HPDE6-E6E7 (cell line): Measurements from ENCODE around the gene PDE4B.
"Not testable (repeated sequence)": the region's sequence is repeated elsewhere in the genome, so short reads cannot be mapped to it uniquely, and the experiment has no call there.

Source experiments
- DNase-seq: peaks from one replicate; pipeline ENCODE4 v3.0.0; 2011; ENCODE audit warnings: missing footprints; ENCODE audit errors: extremely low spot score

Gene PDE4B

GRCh38 chr1:66311092-66311491 lies 518.4 kb downstream of the PDE4B start:
- DNase-seq: no peak

- DNase-seq: no peak
These were observed 518.9 kb downstream of the PDE4B start for GRCh38 chr1:66311628-66312027.

- no peak for DNase-seq
These were observed 519.7 kb downstream of the PDE4B start for GRCh38 chr1:66312271-66312990.

GRCh38 chr1:66313429-66313828 lies 520.7 kb downstream of the PDE4B start:
- no peak for DNase-seq

GRCh38 chr1:66315671-66316070 lies 523.0 kb downstream of the PDE4B start:
- DNase-seq: peak; percentile 88

- DNase-seq: no peak
These were observed 524.0 kb downstream of the PDE4B start for GRCh38 chr1:66316464-66317247.

GRCh38 chr1:66317248-66317515 lies 524.5 kb downstream of the PDE4B start:
- DNase-seq: no peak

GRCh38 chr1:66320231-66320630 lies 527.5 kb downstream of the PDE4B start:
- DNase-seq: no peak

- DNase-seq: not testable (repeated sequence)
These were observed 529.8 kb downstream of the PDE4B start for GRCh38 chr1:66322462-66322861.

GRCh38 chr1:66323958-66324625 lies 531.4 kb downstream of the PDE4B start:
- no peak for DNase-seq

- no peak for DNase-seq
These were observed 533.1 kb downstream of the PDE4B start for GRCh38 chr1:66325594-66326380.

GRCh38 chr1:66326867-66327266 lies 534.2 kb downstream of the PDE4B start:
- DNase-seq: no peak

GRCh38 chr1:66327588-66327987 lies 534.9 kb downstream of the PDE4B start:
- DNase-seq: no peak

GRCh38 chr1:66328896-66329295 lies 536.2 kb downstream of the PDE4B start:
- DNase-seq: no peak

- DNase-seq: no peak
These were observed 538.0 kb downstream of the PDE4B start for GRCh38 chr1:66330722-66331141.

- DNase-seq: peak; percentile 32
These were observed 539.2 kb downstream of the PDE4B start for GRCh38 chr1:66331658-66332547.

- DNase-seq: no peak
These were observed 539.8 kb downstream of the PDE4B start for GRCh38 chr1:66332548-66332901.

GRCh38 chr1:66333466-66334199 lies 540.9 kb downstream of the PDE4B start:
- DNase-seq: no peak

- no peak for DNase-seq
These were observed 541.6 kb downstream of the PDE4B start for GRCh38 chr1:66334318-66334717.

- DNase-seq: no peak
These were observed 542.4 kb downstream of the PDE4B start for GRCh38 chr1:66335125-66335524.
